NCI-H526 (cell line): ENCODE measurements around the gene ERV3-1.
"Not testable (repeated sequence)": the region's sequence is repeated elsewhere in the genome, so short reads cannot be mapped to it uniquely, and the experiment has no call there.

Source experiments
- DNase-seq, 2 experiments: peaks; one replicate each; lab custom pipeline; 2025; lab: John Stamatoyannopoulos, UW

ERV3-1 gene

GRCh38 chr7:65001291-65001814 lies 5.1 kb downstream of the ERV3-1 start:
- no peak for DNase-seq

- no peak for DNase-seq
These were observed 7.1 kb downstream of the ERV3-1 start for GRCh38 chr7:64999165-65000004.

- no peak for DNase-seq
These were observed 7.7 kb downstream of the ERV3-1 start for GRCh38 chr7:64998865-64999164.

- peak; percentile 10 to 52 for DNase-seq
These were observed 8.5 kb downstream of the ERV3-1 start for GRCh38 chr7:64997927-64998391.

GRCh38 chr7:64997164-64997908 lies 9.2 kb downstream of the ERV3-1 start:
- no peak for DNase-seq

GRCh38 chr7:64996305-64996704 lies 10.2 kb downstream of the ERV3-1 start:
- DNase-seq, result no peak

- DNase-seq, result no peak
These were observed 12.6 kb downstream of the ERV3-1 start for GRCh38 chr7:64993901-64994300.

GRCh38 chr7:64992971-64993370 lies 13.5 kb downstream of the ERV3-1 start:
- no peak for DNase-seq

GRCh38 chr7:64990936-64991335 lies 15.6 kb downstream of the ERV3-1 start, which contains the start of gene ZNF117:
Gene ZNF117, minus strand, starts transcription at chr7:64991036.
- DNase-seq, result no peak

GRCh38 chr7:64990216-64990615 lies 16.3 kb downstream of the ERV3-1 start:
- no peak for DNase-seq

- DNase-seq, result no peak
These were observed 27.8 kb downstream of the ERV3-1 start for GRCh38 chr7:64978497-64979203.

- no peak for DNase-seq
These were observed 40.9 kb downstream of the ERV3-1 start for GRCh38 chr7:64965594-64965993.

- no peak for DNase-seq
These were observed 47.3 kb downstream of the ERV3-1 start for GRCh38 chr7:64959072-64959747.

GRCh38 chr7:64951250-64951848 lies 55.1 kb downstream of the ERV3-1 start:
- peak; percentile 28 to 71 for DNase-seq

GRCh38 chr7:64950673-64951072 lies 55.8 kb downstream of the ERV3-1 start:
- not testable (repeated sequence) for DNase-seq

- DNase-seq, result not testable (repeated sequence)
These were observed 57.7 kb downstream of the ERV3-1 start for GRCh38 chr7:64948774-64949173.

GRCh38 chr7:64947252-64948000 lies 59.1 kb downstream of the ERV3-1 start:
- DNase-seq, result peak in 1 of 2 experiments; percentile 59

GRCh38 chr7:64946772-64947171 lies 59.7 kb downstream of the ERV3-1 start:
- peak in 1 of 2 experiments; percentile 70 for DNase-seq

- DNase-seq, result no peak
These were observed 60.8 kb downstream of the ERV3-1 start for GRCh38 chr7:64945503-64946175.
